ENCODE data around the gene PPP1R3G.
A peak's percentile ranks its signal among the peaks of the same experiment; 100 is the strongest.

Gene PPP1R3G
- long read RNA-seq, full-length matches to known transcripts, result 1 of 1 reads
- long read RNA-seq, partial matches to known transcripts, result 0 of 1 reads
- long read RNA-seq, other reads (novel, unspliced or antisense), result 0 of 1 reads

DNA sequence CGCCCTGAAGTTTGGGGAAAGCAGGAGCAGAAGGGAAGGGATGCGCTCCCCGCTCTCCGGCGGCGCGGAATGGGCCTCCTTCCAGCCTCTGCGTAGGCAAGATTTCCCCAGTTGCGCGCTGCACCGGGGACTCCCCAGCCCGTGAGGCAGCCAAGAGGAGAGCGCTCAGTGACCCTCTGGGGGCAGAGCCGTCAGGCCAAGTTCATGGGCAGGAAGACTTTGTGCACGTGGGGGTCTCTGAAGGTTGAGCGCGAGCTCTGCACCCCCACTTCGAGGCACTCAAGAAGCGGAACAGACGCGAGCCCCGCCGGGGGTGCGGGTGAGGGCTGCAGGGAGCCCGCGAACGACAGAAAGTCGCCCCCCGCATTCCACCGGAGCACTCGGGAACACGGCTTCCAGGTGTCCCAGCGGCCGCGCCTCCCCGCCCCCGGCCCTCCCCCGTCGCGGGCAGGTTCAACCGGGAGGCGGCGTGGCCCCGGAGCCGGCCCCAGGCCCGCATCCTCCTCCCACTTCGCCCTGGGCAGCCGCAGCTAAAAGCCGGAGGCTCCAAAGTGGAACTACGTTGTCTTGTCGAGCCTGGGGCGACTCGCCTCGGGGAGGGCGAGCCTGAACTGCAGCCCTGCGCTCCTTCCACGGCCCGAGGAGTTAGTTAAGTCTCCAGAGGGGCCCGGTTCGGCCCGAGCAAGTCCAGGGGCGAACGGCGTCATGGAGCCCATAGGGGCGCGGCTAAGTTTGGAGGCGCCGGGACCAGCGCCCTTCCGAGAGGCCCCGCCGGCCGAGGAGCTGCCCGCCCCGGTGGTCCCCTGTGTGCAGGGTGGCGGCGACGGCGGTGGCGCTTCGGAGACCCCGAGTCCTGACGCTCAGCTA lies at the start of gene PPP1R3G:
TSS of gene PPP1R3G (plus strand) at position 561 of the 867 bp plus-strand sequence. CDS start at position 706, 145 bp downstream.
- TF ChIP-seq SPI1 (IDR thresholded peaks at IDR 0.05; ENCODE audit: borderline replicate concordance, low read depth), result no peak
- TF ChIP-seq, protein P1, sequence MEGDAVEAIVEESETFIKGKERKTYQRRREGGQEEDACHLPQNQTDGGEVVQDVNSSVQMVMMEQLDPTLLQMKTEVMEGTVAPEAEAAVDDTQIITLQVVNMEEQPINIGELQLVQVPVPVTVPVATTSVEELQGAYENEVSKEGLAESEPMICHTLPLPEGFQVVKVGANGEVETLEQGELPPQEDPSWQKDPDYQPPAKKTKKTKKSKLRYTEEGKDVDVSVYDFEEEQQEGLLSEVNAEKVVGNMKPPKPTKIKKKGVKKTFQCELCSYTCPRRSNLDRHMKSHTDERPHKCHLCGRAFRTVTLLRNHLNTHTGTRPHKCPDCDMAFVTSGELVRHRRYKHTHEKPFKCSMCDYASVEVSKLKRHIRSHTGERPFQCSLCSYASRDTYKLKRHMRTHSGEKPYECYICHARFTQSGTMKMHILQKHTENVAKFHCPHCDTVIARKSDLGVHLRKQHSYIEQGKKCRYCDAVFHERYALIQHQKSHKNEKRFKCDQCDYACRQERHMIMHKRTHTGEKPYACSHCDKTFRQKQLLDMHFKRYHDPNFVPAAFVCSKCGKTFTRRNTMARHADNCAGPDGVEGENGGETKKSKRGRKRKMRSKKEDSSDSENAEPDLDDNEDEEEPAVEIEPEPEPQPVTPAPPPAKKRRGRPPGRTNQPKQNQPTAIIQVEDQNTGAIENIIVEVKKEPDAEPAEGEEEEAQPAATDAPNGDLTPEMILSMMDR (IDR thresholded peaks at IDR 0.05; ENCODE audit: insufficient read depth, low read length), result no peak
- Histone ChIP-seq H3K27ac (replicated peaks) (no peak within 1 kb of the TSS), H3K27me3 (ENCODE audit: insufficient read depth, poor library complexity, severe bottlenecking) (peaks cover 28% of the 10 kb centered on the region), H3K4me3 (replicated peaks; ENCODE audit: insufficient read depth, low read length) (peak within 1 kb of the TSS; percentile 59)
- DNase-seq (ENCODE audit: low read depth in 1 of 2, low spot score in 1 of 2), result peak; percentile 25 to 47

DNA sequence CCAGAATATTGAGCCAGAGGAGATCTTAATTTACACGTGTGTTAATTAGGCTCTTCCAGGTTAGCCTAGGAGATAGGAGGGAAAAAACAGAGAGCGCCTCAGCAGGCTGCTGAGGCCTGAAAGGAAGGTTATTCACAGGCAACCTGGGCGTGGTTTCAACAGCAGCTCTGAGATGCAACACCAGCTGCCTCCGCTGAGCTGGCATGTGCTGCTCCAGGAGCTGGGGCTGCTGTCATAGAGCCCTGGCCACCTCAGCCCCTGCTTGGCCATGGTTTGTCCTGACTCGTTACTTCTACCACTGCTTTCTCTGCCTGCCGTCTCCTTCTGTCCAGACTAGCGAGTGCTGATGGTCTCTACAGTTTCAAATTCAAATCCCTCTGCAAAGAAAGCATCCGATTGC lies 48.9 kb upstream of the PPP1R3G start:
- DNase-seq (ENCODE audit: low read depth in 1 of 2, low spot score in 1 of 2), result peak in 1 of 2 experiments; percentile 50
- H3K4me3 ChIP-seq (replicated peaks; ENCODE audit: insufficient read depth, low read length), result no peak overlapping the region
- no peak overlapping the region for H3K27ac ChIP-seq (replicated peaks)
- no peak for TF ChIP-seq SPI1 (IDR thresholded peaks at IDR 0.05; ENCODE audit: borderline replicate concordance, low read depth)
- TF ChIP-seq, protein P2, sequence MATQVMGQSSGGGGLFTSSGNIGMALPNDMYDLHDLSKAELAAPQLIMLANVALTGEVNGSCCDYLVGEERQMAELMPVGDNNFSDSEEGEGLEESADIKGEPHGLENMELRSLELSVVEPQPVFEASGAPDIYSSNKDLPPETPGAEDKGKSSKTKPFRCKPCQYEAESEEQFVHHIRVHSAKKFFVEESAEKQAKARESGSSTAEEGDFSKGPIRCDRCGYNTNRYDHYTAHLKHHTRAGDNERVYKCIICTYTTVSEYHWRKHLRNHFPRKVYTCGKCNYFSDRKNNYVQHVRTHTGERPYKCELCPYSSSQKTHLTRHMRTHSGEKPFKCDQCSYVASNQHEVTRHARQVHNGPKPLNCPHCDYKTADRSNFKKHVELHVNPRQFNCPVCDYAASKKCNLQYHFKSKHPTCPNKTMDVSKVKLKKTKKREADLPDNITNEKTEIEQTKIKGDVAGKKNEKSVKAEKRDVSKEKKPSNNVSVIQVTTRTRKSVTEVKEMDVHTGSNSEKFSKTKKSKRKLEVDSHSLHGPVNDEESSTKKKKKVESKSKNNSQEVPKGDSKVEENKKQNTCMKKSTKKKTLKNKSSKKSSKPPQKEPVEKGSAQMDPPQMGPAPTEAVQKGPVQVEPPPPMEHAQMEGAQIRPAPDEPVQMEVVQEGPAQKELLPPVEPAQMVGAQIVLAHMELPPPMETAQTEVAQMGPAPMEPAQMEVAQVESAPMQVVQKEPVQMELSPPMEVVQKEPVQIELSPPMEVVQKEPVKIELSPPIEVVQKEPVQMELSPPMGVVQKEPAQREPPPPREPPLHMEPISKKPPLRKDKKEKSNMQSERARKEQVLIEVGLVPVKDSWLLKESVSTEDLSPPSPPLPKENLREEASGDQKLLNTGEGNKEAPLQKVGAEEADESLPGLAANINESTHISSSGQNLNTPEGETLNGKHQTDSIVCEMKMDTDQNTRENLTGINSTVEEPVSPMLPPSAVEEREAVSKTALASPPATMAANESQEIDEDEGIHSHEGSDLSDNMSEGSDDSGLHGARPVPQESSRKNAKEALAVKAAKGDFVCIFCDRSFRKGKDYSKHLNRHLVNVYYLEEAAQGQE (IDR thresholded peaks at IDR 0.05; ENCODE audit: insufficient replicate concordance, low read depth), result no peak
- H3K27me3 ChIP-seq (ENCODE audit: insufficient read depth, poor library complexity, severe bottlenecking), result no peaks in the 10 kb centered on the region

DNA sequence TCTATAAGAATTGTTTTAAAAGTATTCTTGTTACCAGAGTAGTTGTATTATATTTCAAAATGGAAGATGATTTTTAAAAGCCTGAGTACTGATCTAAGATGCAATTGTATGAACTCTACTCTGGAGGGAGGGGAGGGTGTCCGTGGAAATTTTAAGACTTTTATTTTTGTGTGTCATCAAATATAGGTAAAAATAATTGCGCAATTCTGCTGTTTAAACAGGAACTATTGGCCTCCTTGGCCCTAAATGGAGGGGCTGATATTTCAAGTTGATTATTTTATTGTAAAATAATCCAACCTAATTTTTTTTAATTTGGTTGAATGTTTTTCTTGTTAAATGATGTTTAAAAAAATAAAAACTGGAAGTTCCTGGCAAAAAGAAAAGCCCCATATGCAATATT lies 43.2 kb upstream of the PPP1R3G start:
- DNase-seq (ENCODE audit: low read depth in 1 of 2, low spot score in 1 of 2), result no peak
- no peak overlapping the region for H3K27ac ChIP-seq (replicated peaks)
- TF ChIP-seq GABPA (IDR thresholded peaks at IDR 0.05; ENCODE audit: low read depth), result no peak
- TF ChIP-seq POLR2AphosphoS5 (IDR thresholded peaks at IDR 0.05; ENCODE audit: low read depth), result no peak
- TF ChIP-seq, protein P1 (IDR thresholded peaks at IDR 0.05; ENCODE audit: insufficient read depth, low read length), result no peak
- no peak for TF ChIP-seq SPI1 (IDR thresholded peaks at IDR 0.05; ENCODE audit: borderline replicate concordance, low read depth)
- TF ChIP-seq, protein P2 (IDR thresholded peaks at IDR 0.05; ENCODE audit: insufficient replicate concordance, low read depth), result no peak
- no peaks in the 10 kb centered on the region for H3K27me3 ChIP-seq (ENCODE audit: insufficient read depth, poor library complexity, severe bottlenecking)
- no peak overlapping the region for H3K4me3 ChIP-seq (replicated peaks; ENCODE audit: insufficient read depth, low read length)

DNA sequence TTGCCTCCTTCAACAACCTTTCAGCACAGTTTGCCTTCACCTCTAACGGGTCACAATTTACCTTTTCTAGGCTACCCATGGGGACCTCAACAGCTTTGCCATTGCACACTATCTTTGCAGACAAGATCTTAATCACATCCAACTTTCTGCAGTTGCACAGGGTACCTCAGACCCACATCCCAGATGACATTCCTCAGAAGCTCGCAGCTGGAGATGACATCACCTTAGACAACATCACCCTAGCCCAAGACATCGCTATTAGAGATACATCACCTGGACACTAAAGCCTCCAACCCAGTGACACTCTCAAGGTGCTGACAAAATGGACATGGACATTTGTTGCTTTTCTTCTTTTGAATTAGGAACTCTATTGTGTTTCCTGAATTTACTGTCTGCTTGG lies 42.7 kb upstream of the PPP1R3G start:
- no peaks in the 10 kb centered on the region for H3K27me3 ChIP-seq (ENCODE audit: insufficient read depth, poor library complexity, severe bottlenecking)
- H3K27ac ChIP-seq (replicated peaks), result no peak overlapping the region
- H3K4me3 ChIP-seq (replicated peaks; ENCODE audit: insufficient read depth, low read length), result no peak overlapping the region
- no peak for DNase-seq (ENCODE audit: low read depth in 1 of 2, low spot score in 1 of 2)
- TF ChIP-seq SPI1 (IDR thresholded peaks at IDR 0.05; ENCODE audit: borderline replicate concordance, low read depth) (no peak), POLR2AphosphoS5 (IDR thresholded peaks at IDR 0.05; ENCODE audit: low read depth) (no peak), GABPA (IDR thresholded peaks at IDR 0.05; ENCODE audit: low read depth) (no peak)
- TF ChIP-seq, protein P2 (IDR thresholded peaks at IDR 0.05; ENCODE audit: insufficient replicate concordance, low read depth), result no peak
- TF ChIP-seq, protein P1 (IDR thresholded peaks at IDR 0.05; ENCODE audit: insufficient read depth, low read length), result no peak

Data from HL-60 (cell line).